ENCODE results near the gene LRRC28.

Gene LRRC28

GRCh38 chr15:99345242-99345641, 94.0 kb downstream of the LRRC28 start:
- Mint-ChIP-seq H3K27ac (no peak overlapping the region), H3K27me3 (ENCODE audit: low read depth, poor library complexity) (no peaks in the 10 kb centered on the region), H3K9me3 (peaks cover 7% of the 10 kb centered on the region), H3K36me3 (ENCODE audit: low read depth) (peaks cover 10% of the 10 kb centered on the region), H3K4me1 (no peaks in the 10 kb centered on the region), H3K4me3 (no peak overlapping the region)
- no peak for DNase-seq
- TF ChIP-seq CTCF (IDR thresholded peaks at IDR 0.05): no peak

- no peak for DNase-seq
- Mint-ChIP-seq H3K9me3 (peaks cover 10% of the 10 kb centered on the region), H3K27me3 (ENCODE audit: low read depth, poor library complexity) (no peaks in the 10 kb centered on the region), H3K27ac (no peak overlapping the region), H3K36me3 (ENCODE audit: low read depth) (peaks cover 16% of the 10 kb centered on the region), H3K4me1 (no peaks in the 10 kb centered on the region), H3K4me3 (no peak overlapping the region)
- TF ChIP-seq CTCF (IDR thresholded peaks at IDR 0.05): no peak
These were observed 94.7 kb downstream of the LRRC28 start for GRCh38 chr15:99345832-99346462.

GRCh38 chr15:99347574-99347973, 96.3 kb downstream of the LRRC28 start:
- no peaks in the 10 kb centered on the region for H3K27me3 Mint-ChIP-seq (ENCODE audit: low read depth, poor library complexity)
- TF ChIP-seq CTCF (IDR thresholded peaks at IDR 0.05): no peak
- H3K4me3 Mint-ChIP-seq: no peak overlapping the region
- no peaks in the 10 kb centered on the region for H3K4me1 Mint-ChIP-seq
- peaks cover 10% of the 10 kb centered on the region for H3K9me3 Mint-ChIP-seq
- peaks cover 16% of the 10 kb centered on the region for H3K36me3 Mint-ChIP-seq (ENCODE audit: low read depth)
- DNase-seq: no peak
- H3K27ac Mint-ChIP-seq: no peak overlapping the region

- DNase-seq: no peak
- no peak for TF ChIP-seq CTCF (IDR thresholded peaks at IDR 0.05)
- Mint-ChIP-seq H3K4me3 (no peak overlapping the region), H3K27me3 (ENCODE audit: low read depth, poor library complexity) (no peaks in the 10 kb centered on the region), H3K36me3 (ENCODE audit: low read depth) (peaks cover 22% of the 10 kb centered on the region), H3K27ac (no peak overlapping the region), H3K9me3 (peaks cover 10% of the 10 kb centered on the region), H3K4me1 (no peaks in the 10 kb centered on the region)
These were observed 97.1 kb downstream of the LRRC28 start for GRCh38 chr15:99348412-99348811.

GRCh38 chr15:99350408-99350807, 99.1 kb downstream of the LRRC28 start:
- no peak for TF ChIP-seq CTCF (IDR thresholded peaks at IDR 0.05)
- H3K4me1 Mint-ChIP-seq: no peaks in the 10 kb centered on the region
- H3K9me3 Mint-ChIP-seq: peaks cover 10% of the 10 kb centered on the region
- no peaks in the 10 kb centered on the region for H3K27me3 Mint-ChIP-seq (ENCODE audit: low read depth, poor library complexity)
- H3K4me3 Mint-ChIP-seq: no peak overlapping the region
- H3K36me3 Mint-ChIP-seq (ENCODE audit: low read depth): peaks cover 33% of the 10 kb centered on the region
- DNase-seq: no peak
- no peak overlapping the region for H3K27ac Mint-ChIP-seq

GRCh38 chr15:99359769-99360168, 108.5 kb downstream of the LRRC28 start:
- DNase-seq: no peak
- Mint-ChIP-seq H3K27me3 (ENCODE audit: low read depth, poor library complexity) (no peaks in the 10 kb centered on the region), H3K9me3 (peaks cover 7% of the 10 kb centered on the region), H3K27ac (no peak overlapping the region), H3K4me1 (no peaks in the 10 kb centered on the region), H3K36me3 (ENCODE audit: low read depth) (peaks cover 32% of the 10 kb centered on the region), H3K4me3 (no peak overlapping the region)
- no peak for TF ChIP-seq CTCF (IDR thresholded peaks at IDR 0.05)
